NCI-H460 (cell line): ENCODE results near the gene ILDR1. TPM values are rescaled to one million over a fixed set of nuclear protein-coding genes. Genes with fewer than 3 reads are reported as not detected.
"Not testable (repeated sequence)": the region's sequence is repeated elsewhere in the genome, so short reads cannot be mapped to it uniquely, and the experiment has no call there.

Experiments
- DNase-seq: peaks from one replicate; pipeline ENCODE4 v3.0.0-alpha.2; 2016; ENCODE audit warnings: low read depth; ENCODE audit errors: extremely low read depth
- small RNA-seq, 2 experiments: library from RNA; depleted of rRNA; stranded (forward); fragments of <200 nt; gene quantifications; one replicate each; pipeline ENCODE3, GENCODE V24; 2014
- total RNA-seq: library from RNA; depleted of rRNA; stranded (reverse); fragments of >200 nt; shearing (Covaris generic); gene quantifications from 2 replicates; pipeline ENCODE4 v1.2.3, GENCODE V29; 2014; rRNA removed

ILDR1 gene
- total RNA-seq, 1 experiment from 2014 or later = 0.15 TPM

- DNase-seq = no peak
Measured at GRCh38 chr3:121957674-121958415, 64.2 kb downstream of the ILDR1 start.

GRCh38 chr3:121956363-121956762 is 65.7 kb downstream of the ILDR1 start:
- no peak for DNase-seq

GRCh38 chr3:121951291-121951919 is 70.6 kb downstream of the ILDR1 start:
- DNase-seq = no peak

- DNase-seq = no peak
Measured at GRCh38 chr3:121948641-121949040, 73.4 kb downstream of the ILDR1 start.

GRCh38 chr3:121943431-121943830 is 78.6 kb downstream of the ILDR1 start:
- no peak for DNase-seq

GRCh38 chr3:121942116-121942786 is 79.8 kb downstream of the ILDR1 start:
- no peak for DNase-seq

GRCh38 chr3:121941592-121941991 is 80.5 kb downstream of the ILDR1 start:
- DNase-seq = no peak

- DNase-seq = not testable (repeated sequence)
Measured at GRCh38 chr3:121938141-121938855, 83.7 kb downstream of the ILDR1 start.

Small RNA genes within 50 kb of the gene (small RNA-seq; reads per million reads assigned to genes)
- gene RF00019 = 0 reads per million in 2 experiments

Other genes starting within 250 kb of the ILDR1 start
- gene IQCB1, start 187.2 kb downstream of the ILDR1 start, total RNA-seq = 18.0 and 21.4 TPM in 2 replicates
- 1.7 and 2.3 TPM in 2 replicates for gene EAF2, start 187.0 kb downstream of the ILDR1 start, total RNA-seq
- gene SLC15A2, start 127.8 kb downstream of the ILDR1 start, total RNA-seq = 0.25 and 1.4 TPM in 2 replicates
- not detected in 2 replicates for gene CD86, start 33.1 kb upstream of the ILDR1 start, total RNA-seq
- not detected in 2 replicates for gene CASR, start 161.4 kb upstream of the ILDR1 start, total RNA-seq